Ecto neural progenitor cell (in vitro differentiated cells): ENCODE measurements around the gene CCL14.
A peak's percentile ranks its signal among the peaks of the same experiment; 100 is the strongest.
"Not testable (repeated sequence)": the region's sequence is repeated elsewhere in the genome, so short reads cannot be mapped to it uniquely, and the experiment has no call there.

Experiments
- DNase-seq: peaks from one replicate; pipeline ENCODE4 v3.0.0-alpha.2; 2018; ENCODE audit warnings: low spot score

CCL14 gene

GRCh38 chr17:35942588-35943186, 43.8 kb downstream of the CCL14 start:
- DNase-seq: no peak

- not testable (repeated sequence) for DNase-seq
These were observed 48.0 kb downstream of the CCL14 start for GRCh38 chr17:35938492-35938891.

GRCh38 chr17:35936063-35936462, 50.5 kb downstream of the CCL14 start:
- peak; percentile 36 for DNase-seq

GRCh38 chr17:35934760-35935159, 51.8 kb downstream of the CCL14 start:
- peak; percentile 30 for DNase-seq
